Activated CD8-positive, alpha-beta T cell treated with anti-CD3 and anti-CD28 coated beads for 36 hours (primary cell): ENCODE results near the gene POMZP3. TPM values are rescaled to one million over a fixed set of nuclear protein-coding genes. Genes with fewer than 3 reads are reported as not detected.
"Not testable (repeated sequence)": the region's sequence is repeated elsewhere in the genome, so short reads cannot be mapped to it uniquely, and the experiment has no call there.

ENCODE experiments used
- ATAC-seq: fragments of 200-7000 bp; cut with Tn5 transposase; one replicate; pipeline ENCODE4 v1.10.0; 2021; ENCODE audit warnings: mild to moderate bottlenecking, moderate library complexity
- CTCF ChIA-PET: fragments of 350-600 bp; sonication (Branson Sonifier 250); formaldehyde crosslinking; loops from one replicate; lab custom pipeline; 2021; ENCODE audit warnings: antibody characterized with exemption; lab: Charles Lee
- POLR2A ChIA-PET: fragments of 350-600 bp; sonication (Branson Sonifier 250); formaldehyde crosslinking; loops from one replicate; lab custom pipeline; 2021; ENCODE audit warnings: antibody characterized with exemption; lab: Charles Lee
- DNase-seq: peaks from one replicate; pipeline ENCODE4 v3.0.0-alpha.2; 2020
- H3K27ac Mint-ChIP-seq: one replicate; pipeline ENCODE4 v1.8.0; 2021; ENCODE audit warnings: mild to moderate bottlenecking, mixed read lengths
- H3K27me3 Mint-ChIP-seq: one replicate; pipeline ENCODE4 v1.8.0; 2021; ENCODE audit warnings: mixed read lengths
- H3K36me3 Mint-ChIP-seq: one replicate; pipeline ENCODE4 v1.8.0; 2021; ENCODE audit warnings: low read depth, mixed read lengths
- H3K4me1 Mint-ChIP-seq: one replicate; pipeline ENCODE4 v1.8.0; 2021; ENCODE audit warnings: low read depth, mixed read lengths
- H3K4me3 Mint-ChIP-seq: one replicate; pipeline ENCODE4 v1.8.0; 2021; ENCODE audit warnings: mild to moderate bottlenecking, moderate library complexity, mixed read lengths
- H3K9me3 Mint-ChIP-seq: one replicate; pipeline ENCODE4 v1.8.0; 2021; ENCODE audit warnings: mixed read lengths
- intact Hi-C: fragments of 100-400 bp; cut with micrococcal nuclease; formaldehyde crosslinking; loops from one replicate; pipeline ENCODE4 v1.10.0; 2022
- total RNA-seq, 2 experiments: library from RNA; stranded (reverse); gene quantifications; one replicate each; pipeline ENCODE4 v1.2.3, GENCODE V29; 2021

POMZP3 gene
- total RNA-seq, 2 experiments from 2014 or later, result 14.3 to 16.3 TPM

DNA sequence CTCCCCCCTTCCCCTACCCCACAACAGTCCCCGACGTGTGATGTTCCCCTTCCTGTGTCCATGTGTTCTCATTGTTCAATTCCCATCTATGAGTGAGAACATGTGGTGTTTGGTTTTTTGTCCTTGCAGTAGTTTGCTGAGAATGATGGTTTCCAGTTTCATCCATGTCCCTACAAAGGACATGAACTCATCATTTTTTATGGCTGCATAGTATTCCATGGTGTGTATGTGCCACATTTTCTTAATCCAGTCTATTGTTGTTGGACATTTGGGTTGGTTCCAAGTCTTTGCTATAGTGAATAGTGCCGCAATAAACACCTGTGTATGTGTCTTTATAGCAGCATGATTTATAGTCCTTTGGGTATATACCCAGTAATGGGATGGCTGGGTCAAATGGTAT is 65.7 kb downstream of the POMZP3 start:
- H3K9me3 Mint-ChIP-seq, CTCF ChIA-PET, intact Hi-C loops, H3K27me3 Mint-ChIP-seq, H3K4me3 Mint-ChIP-seq, H3K27ac Mint-ChIP-seq, DNase-seq, ATAC-seq, POLR2A ChIA-PET: not testable (repeated sequence)
- peaks cover 43% of the 10 kb centered on the region for H3K36me3 Mint-ChIP-seq
- peaks cover 36% of the 10 kb centered on the region for H3K4me1 Mint-ChIP-seq

DNA sequence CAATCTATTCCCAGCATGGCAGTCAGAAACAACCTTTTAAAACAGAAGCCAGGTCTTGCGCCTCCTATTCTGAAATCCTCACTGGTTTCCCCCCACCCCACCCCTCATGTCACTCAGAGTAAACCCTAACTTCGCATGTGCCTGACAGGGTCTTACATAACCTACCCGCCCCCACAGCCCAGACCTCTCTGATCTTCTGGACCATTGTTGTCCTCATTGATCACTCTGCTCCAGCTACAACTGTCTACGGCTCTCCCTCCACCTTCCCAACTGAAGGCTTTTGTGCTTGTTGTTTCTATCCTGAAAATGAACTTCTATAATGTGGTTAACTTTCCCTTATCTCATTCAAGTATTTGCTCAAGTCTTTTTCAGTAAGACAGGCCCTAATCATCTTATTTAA is 66.9 kb downstream of the POMZP3 start:
- DNase-seq, H3K9me3 Mint-ChIP-seq, CTCF ChIA-PET, H3K27ac Mint-ChIP-seq, ATAC-seq, H3K4me3 Mint-ChIP-seq, H3K27me3 Mint-ChIP-seq, POLR2A ChIA-PET, intact Hi-C loops: not testable (repeated sequence)
- H3K36me3 Mint-ChIP-seq, result peaks cover 39% of the 10 kb centered on the region
- H3K4me1 Mint-ChIP-seq, result peaks cover 37% of the 10 kb centered on the region

Other genes with a start within 250 kb of the POMZP3 start
- under 1 TPM; 0.67 to 0.68 TPM for gene SSC4D, start 217.6 kb downstream of the POMZP3 start, total RNA-seq
- 10 to 100 TPM; 12.2 to 13.4 TPM for gene ZP3, start 202.3 kb downstream of the POMZP3 start, total RNA-seq
- 10 to 100 TPM; 20.5 to 20.8 TPM for gene DTX2, start 165.6 kb downstream of the POMZP3 start, total RNA-seq
- gene UPK3B, start 116.7 kb downstream of the POMZP3 start, total RNA-seq, result under 1 TPM in 1 of 2 experiments, not detected in 1; 0.40 TPM
- gene SPDYE16, start 84.0 kb downstream of the POMZP3 start, total RNA-seq, result under 1 TPM; 0.20 to 0.23 TPM